Measurements from ENCODE around the gene KLHL33.

DNA sequence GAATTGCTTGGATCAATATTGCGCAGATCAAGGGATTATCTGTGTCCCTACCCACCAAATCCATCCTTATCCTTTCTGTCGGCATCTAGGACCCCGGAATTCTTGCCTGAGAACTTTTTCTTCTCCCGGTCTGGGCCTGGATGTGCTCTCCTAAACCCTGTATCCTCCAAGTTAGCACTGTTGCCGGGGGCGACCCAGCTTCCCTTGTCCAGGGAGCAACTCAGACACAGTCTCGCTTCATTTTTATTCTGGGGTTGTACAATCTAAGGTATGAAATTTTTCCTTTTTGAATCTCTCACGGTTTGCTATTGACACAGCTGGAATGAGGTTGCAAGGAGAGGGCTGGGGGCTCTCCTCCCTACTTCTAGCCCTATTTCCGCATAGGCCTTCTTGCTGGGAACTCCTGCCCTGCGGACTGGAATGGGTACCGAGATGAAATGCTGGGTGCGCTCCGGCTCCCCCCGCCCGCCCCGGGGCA, 32.8 kb upstream of the KLHL33 start:
- TF ChIP-seq, protein P1, sequence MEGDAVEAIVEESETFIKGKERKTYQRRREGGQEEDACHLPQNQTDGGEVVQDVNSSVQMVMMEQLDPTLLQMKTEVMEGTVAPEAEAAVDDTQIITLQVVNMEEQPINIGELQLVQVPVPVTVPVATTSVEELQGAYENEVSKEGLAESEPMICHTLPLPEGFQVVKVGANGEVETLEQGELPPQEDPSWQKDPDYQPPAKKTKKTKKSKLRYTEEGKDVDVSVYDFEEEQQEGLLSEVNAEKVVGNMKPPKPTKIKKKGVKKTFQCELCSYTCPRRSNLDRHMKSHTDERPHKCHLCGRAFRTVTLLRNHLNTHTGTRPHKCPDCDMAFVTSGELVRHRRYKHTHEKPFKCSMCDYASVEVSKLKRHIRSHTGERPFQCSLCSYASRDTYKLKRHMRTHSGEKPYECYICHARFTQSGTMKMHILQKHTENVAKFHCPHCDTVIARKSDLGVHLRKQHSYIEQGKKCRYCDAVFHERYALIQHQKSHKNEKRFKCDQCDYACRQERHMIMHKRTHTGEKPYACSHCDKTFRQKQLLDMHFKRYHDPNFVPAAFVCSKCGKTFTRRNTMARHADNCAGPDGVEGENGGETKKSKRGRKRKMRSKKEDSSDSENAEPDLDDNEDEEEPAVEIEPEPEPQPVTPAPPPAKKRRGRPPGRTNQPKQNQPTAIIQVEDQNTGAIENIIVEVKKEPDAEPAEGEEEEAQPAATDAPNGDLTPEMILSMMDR (IDR thresholded peaks at IDR 0.05) = no peak
- TF ChIP-seq POLR2A (IDR thresholded peaks at IDR 0.05) = no peak
